GM12878 (cell line): Measurements from ENCODE around the gene SNRNP27. TPM values are rescaled to one million over a fixed set of nuclear protein-coding genes. Genes with fewer than 3 reads are reported as not detected.

Source experiments
- CHD4 ChIP-seq: fragments of 200-600 bp; sonication (generic); IDR thresholded peaks from 2 replicates; pipeline ENCODE4 v1.6.1; 2016; ENCODE audit warnings: mild to moderate bottlenecking
- HCFC1 ChIP-seq: fragments of 150-350 bp; IDR thresholded peaks from 2 replicates; pipeline ENCODE4 v1.6.1; 2014; ENCODE audit warnings: low read length
- IRF4 ChIP-seq: IDR thresholded peaks from 2 replicates; pipeline ENCODE4 v1.6.1; 2011; ENCODE audit warnings: low read depth, low read length
- JUNB ChIP-seq: IDR thresholded peaks from 2 replicates; pipeline ENCODE4 v1.6.1; 2016; ENCODE audit warnings: antibody characterized with exemption, mild to moderate bottlenecking
- KDM1A ChIP-seq: fragments of 200-600 bp; sonication (generic); IDR thresholded peaks from 2 replicates; pipeline ENCODE4 v1.6.1; 2016; ENCODE audit warnings: borderline replicate concordance
- LARP7 ChIP-seq: fragments of 450-650 bp; IDR thresholded peaks from 2 replicates; pipeline ENCODE4 v1.6.1; 2017; ENCODE audit warnings: mild to moderate bottlenecking
- MTA3 ChIP-seq: IDR thresholded peaks from 2 replicates; pipeline ENCODE4 v1.6.1; 2012; ENCODE audit warnings: low read length, inconsistent platforms, borderline replicate concordance
- NR2F1 ChIP-seq: fragments of 450-650 bp; conservative IDR thresholded peaks from 2 replicates; pipeline ENCODE4 v1.6.1; 2017; ENCODE audit warnings: mild to moderate bottlenecking
- POLR2A ChIP-seq: IDR thresholded peaks from 2 replicates; pipeline ENCODE4 v1.6.1; 2011; ENCODE audit warnings: low read depth, mild to moderate bottlenecking, low read length
- RB1 ChIP-seq: fragments of 450-650 bp; formaldehyde crosslinking; IDR thresholded peaks from 2 replicates; pipeline ENCODE4 v1.6.1; 2017; ENCODE audit warnings: mild to moderate bottlenecking, borderline replicate concordance
- RFX5 ChIP-seq: IDR thresholded peaks from 2 replicates; pipeline ENCODE4 v1.6.1; 2011; ENCODE audit warnings: low read depth, low read length, improper control_type of control experiment
- RUNX3 ChIP-seq: IDR thresholded peaks from 2 replicates; pipeline ENCODE4 v1.6.1; 2012; ENCODE audit warnings: low read length, inconsistent platforms
- SP1 ChIP-seq: IDR thresholded peaks from one replicate; pipeline ENCODE4 v1.6.1; 2011; ENCODE audit warnings: low read depth, low read length
- ZNF217 ChIP-seq: fragments of 450-650 bp; IDR thresholded peaks from 2 replicates; pipeline ENCODE4 v1.6.1; 2017; ENCODE audit warnings: antibody characterized with exemption, mild to moderate bottlenecking
- ZNF274 ChIP-seq: IDR thresholded peaks from one replicate; pipeline ENCODE4 v1.8.0; 2011; ENCODE audit not compliant: insufficient read length, insufficient read depth
- ZZZ3 ChIP-seq: IDR thresholded peaks from 2 replicates; pipeline ENCODE4 v1.6.1; 2011; ENCODE audit warnings: low read depth; ENCODE audit not compliant: control insufficient read depth, insufficient read length
- polyA plus RNA-seq, 11 experiments: library from polyadenylated mRNA; depleted of rRNA in 4 of 11; unstranded in 6 of 11; stranded (reverse) in 5 of 11; fragments of >200 nt; fragmentation: Nextera tagmentation in 4 of 11; fragmentation: Illumina TruSeq in 1 of 11; extraction: Ambion mirVana in 4 of 11; extraction: Trizol in 1 of 11; gene quantifications; 1 replicate in 1 of 11; 2 replicates in 10 of 11; pipeline versions ENCODE4 v1.2.1 to v1.2.3, GENCODE V29; 2011 to 2016; ENCODE audit warnings: inconsistent platforms in 2 of 11, missing spikeins in 2 of 11, low read depth in 1 of 11
- total RNA-seq, 4 experiments: library from RNA; depleted of rRNA in 3 of 4; stranded (reverse); fragments of >200 nt in 3 of 4; fragmentation: Illumina TruSeq in 1 of 4; extraction: Trizol in 1 of 4; gene quantifications; 2 replicates each; pipeline versions ENCODE4 v1.2.1 to v1.2.3, GENCODE V29; 2013 to 2021
- TF ChIP-seq, protein P1 (sequence below): fragments of 450-650 bp; IDR thresholded peaks from 2 replicates; pipeline ENCODE4 v1.6.1; 2017; ENCODE audit warnings: mild to moderate bottlenecking, moderate library complexity
- TF ChIP-seq, protein P2 (sequence below): fragments of 450-650 bp; IDR thresholded peaks from 2 replicates; pipeline ENCODE4 v1.6.1; 2016; ENCODE audit warnings: mild to moderate bottlenecking, moderate library complexity, borderline replicate concordance
- TF ChIP-seq, protein P3 (sequence below): IDR thresholded peaks from 2 replicates; pipeline ENCODE4 v1.6.1; 2012; ENCODE audit warnings: mild to moderate bottlenecking, low read depth, low read length

The SNRNP27 gene
- total and polyA plus RNA-seq, 10 of the 15 experiments (the other 5 are each of a cell fraction or from before 2014, with no cell fraction given), result 30.6 to 89.5 (median 49.2) TPM

DNA sequence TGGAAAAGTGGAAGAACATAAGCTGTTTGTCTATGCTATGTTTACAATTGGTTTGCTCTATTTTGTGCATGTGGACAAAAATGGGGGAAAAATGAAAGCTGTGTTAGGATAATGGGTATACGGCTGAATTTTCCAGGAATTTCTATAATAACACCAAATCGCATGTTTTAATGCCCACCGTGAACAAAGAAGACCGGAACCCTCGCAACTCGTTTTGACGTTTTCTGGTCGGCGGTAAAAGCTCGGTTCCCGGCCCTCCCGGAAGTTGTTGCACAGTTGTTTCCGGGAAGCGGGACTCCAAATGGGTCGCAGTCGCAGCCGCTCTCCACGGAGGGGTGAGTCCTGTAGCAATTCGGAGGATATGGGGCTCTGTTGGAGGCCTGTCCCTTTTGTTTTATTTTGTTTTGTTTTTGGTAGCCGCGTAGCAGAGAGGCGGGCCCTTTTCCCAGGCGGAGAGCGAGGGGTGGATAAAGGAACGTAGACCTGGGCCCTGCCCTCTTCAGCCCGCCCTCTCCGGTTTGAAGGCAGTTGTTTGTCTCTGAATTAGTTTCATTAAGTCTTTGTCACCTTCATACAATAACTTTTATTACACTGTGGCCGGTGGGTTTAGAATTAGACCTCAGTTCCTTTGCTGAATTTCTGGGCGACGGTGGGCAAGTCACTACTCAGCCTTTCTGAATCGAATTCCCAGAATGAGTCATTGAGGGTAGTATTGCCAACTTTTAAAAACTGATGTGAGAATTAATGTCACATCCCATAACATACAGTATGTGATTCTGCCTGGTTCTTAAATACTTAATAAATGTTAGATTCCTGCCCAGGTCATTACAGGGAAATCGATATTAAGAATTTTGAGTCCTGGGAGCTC, at the start of gene SNRNP27 (continued):
- TF ChIP-seq, protein P1, sequence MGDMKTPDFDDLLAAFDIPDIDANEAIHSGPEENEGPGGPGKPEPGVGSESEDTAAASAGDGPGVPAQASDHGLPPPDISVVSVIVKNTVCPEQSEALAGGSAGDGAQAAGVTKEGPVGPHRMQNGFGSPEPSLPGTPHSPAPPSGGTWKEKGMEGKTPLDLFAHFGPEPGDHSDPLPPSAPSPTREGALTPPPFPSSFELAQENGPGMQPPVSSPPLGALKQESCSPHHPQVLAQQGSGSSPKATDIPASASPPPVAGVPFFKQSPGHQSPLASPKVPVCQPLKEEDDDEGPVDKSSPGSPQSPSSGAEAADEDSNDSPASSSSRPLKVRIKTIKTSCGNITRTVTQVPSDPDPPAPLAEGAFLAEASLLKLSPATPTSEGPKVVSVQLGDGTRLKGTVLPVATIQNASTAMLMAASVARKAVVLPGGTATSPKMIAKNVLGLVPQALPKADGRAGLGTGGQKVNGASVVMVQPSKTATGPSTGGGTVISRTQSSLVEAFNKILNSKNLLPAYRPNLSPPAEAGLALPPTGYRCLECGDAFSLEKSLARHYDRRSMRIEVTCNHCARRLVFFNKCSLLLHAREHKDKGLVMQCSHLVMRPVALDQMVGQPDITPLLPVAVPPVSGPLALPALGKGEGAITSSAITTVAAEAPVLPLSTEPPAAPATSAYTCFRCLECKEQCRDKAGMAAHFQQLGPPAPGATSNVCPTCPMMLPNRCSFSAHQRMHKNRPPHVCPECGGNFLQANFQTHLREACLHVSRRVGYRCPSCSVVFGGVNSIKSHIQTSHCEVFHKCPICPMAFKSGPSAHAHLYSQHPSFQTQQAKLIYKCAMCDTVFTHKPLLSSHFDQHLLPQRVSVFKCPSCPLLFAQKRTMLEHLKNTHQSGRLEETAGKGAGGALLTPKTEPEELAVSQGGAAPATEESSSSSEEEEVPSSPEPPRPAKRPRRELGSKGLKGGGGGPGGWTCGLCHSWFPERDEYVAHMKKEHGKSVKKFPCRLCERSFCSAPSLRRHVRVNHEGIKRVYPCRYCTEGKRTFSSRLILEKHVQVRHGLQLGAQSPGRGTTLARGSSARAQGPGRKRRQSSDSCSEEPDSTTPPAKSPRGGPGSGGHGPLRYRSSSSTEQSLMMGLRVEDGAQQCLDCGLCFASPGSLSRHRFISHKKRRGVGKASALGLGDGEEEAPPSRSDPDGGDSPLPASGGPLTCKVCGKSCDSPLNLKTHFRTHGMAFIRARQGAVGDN, result no peak
- TF ChIP-seq RB1, result peak; percentile 57; the same call in 1 of the 2 replicates
- peak; percentile 80 for TF ChIP-seq POLR2A
- TF ChIP-seq SP1, result peak; percentile 68
- TF ChIP-seq IRF4, result peak; percentile 38; the same call in 1 of the 2 replicates
- peak; percentile 73 for TF ChIP-seq RUNX3
- no peak for TF ChIP-seq CHD4
- TF ChIP-seq RFX5, result no peak
- no peak for TF ChIP-seq ZNF274
- TF ChIP-seq KDM1A, result no peak
- TF ChIP-seq HCFC1, result peak; percentile 72
- TF ChIP-seq ZZZ3, result peak; percentile 66
- TF ChIP-seq, protein P2, sequence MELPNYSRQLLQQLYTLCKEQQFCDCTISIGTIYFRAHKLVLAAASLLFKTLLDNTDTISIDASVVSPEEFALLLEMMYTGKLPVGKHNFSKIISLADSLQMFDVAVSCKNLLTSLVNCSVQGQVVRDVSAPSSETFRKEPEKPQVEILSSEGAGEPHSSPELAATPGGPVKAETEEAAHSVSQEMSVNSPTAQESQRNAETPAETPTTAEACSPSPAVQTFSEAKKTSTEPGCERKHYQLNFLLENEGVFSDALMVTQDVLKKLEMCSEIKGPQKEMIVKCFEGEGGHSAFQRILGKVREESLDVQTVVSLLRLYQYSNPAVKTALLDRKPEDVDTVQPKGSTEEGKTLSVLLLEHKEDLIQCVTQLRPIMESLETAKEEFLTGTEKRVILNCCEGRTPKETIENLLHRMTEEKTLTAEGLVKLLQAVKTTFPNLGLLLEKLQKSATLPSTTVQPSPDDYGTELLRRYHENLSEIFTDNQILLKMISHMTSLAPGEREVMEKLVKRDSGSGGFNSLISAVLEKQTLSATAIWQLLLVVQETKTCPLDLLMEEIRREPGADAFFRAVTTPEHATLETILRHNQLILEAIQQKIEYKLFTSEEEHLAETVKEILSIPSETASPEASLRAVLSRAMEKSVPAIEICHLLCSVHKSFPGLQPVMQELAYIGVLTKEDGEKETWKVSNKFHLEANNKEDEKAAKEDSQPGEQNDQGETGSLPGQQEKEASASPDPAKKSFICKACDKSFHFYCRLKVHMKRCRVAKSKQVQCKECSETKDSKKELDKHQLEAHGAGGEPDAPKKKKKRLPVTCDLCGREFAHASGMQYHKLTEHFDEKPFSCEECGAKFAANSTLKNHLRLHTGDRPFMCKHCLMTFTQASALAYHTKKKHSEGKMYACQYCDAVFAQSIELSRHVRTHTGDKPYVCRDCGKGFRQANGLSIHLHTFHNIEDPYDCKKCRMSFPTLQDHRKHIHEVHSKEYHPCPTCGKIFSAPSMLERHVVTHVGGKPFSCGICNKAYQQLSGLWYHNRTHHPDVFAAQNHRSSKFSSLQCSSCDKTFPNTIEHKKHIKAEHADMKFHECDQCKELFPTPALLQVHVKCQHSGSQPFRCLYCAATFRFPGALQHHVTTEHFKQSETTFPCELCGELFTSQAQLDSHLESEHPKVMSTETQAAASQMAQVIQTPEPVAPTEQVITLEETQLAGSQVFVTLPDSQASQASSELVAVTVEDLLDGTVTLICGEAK, result peak; percentile 98
- no peak for TF ChIP-seq NR2F1
- TF ChIP-seq JUNB, result peak; percentile 39; the same call in 1 of the 2 replicates
- peak; percentile 42; the same call in 1 of the 2 replicates for TF ChIP-seq LARP7
- no peak for TF ChIP-seq MTA3
- no peak for TF ChIP-seq ZNF217
- TF ChIP-seq, protein P3, sequence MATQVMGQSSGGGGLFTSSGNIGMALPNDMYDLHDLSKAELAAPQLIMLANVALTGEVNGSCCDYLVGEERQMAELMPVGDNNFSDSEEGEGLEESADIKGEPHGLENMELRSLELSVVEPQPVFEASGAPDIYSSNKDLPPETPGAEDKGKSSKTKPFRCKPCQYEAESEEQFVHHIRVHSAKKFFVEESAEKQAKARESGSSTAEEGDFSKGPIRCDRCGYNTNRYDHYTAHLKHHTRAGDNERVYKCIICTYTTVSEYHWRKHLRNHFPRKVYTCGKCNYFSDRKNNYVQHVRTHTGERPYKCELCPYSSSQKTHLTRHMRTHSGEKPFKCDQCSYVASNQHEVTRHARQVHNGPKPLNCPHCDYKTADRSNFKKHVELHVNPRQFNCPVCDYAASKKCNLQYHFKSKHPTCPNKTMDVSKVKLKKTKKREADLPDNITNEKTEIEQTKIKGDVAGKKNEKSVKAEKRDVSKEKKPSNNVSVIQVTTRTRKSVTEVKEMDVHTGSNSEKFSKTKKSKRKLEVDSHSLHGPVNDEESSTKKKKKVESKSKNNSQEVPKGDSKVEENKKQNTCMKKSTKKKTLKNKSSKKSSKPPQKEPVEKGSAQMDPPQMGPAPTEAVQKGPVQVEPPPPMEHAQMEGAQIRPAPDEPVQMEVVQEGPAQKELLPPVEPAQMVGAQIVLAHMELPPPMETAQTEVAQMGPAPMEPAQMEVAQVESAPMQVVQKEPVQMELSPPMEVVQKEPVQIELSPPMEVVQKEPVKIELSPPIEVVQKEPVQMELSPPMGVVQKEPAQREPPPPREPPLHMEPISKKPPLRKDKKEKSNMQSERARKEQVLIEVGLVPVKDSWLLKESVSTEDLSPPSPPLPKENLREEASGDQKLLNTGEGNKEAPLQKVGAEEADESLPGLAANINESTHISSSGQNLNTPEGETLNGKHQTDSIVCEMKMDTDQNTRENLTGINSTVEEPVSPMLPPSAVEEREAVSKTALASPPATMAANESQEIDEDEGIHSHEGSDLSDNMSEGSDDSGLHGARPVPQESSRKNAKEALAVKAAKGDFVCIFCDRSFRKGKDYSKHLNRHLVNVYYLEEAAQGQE, result peak; percentile 58
